ENCODE data around the gene FRMD6. TPM values are rescaled to one million over a fixed set of nuclear protein-coding genes. Genes with fewer than 3 reads are reported as not detected.

FRMD6 gene
- total RNA-seq, 1 experiment from 2014 or later: 9.6 TPM

DNA sequence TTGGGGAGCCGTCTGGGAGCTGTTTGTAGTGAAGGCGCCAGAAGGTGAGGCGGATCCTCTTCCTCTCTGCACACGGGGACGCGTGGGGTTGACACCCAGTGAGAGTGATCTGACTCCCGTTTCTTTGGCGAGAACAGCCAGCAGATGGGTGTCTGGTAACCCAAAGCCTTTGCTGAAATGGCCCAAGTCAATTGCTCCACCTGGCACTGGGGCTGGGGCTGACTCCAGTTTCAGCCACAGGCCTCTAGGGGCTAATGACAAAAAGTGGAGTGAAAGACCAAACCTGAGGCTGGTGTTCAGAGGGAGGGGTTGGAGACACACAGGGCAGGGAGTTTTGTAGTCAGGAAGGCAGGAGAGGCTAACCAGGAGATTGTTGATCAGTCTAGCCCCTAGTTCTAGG is 87.0 kb downstream of the FRMD6 start:
- TF ChIP-seq, protein P1, sequence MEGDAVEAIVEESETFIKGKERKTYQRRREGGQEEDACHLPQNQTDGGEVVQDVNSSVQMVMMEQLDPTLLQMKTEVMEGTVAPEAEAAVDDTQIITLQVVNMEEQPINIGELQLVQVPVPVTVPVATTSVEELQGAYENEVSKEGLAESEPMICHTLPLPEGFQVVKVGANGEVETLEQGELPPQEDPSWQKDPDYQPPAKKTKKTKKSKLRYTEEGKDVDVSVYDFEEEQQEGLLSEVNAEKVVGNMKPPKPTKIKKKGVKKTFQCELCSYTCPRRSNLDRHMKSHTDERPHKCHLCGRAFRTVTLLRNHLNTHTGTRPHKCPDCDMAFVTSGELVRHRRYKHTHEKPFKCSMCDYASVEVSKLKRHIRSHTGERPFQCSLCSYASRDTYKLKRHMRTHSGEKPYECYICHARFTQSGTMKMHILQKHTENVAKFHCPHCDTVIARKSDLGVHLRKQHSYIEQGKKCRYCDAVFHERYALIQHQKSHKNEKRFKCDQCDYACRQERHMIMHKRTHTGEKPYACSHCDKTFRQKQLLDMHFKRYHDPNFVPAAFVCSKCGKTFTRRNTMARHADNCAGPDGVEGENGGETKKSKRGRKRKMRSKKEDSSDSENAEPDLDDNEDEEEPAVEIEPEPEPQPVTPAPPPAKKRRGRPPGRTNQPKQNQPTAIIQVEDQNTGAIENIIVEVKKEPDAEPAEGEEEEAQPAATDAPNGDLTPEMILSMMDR (conservative IDR thresholded peaks at IDR 0.05): peak; percentile 48; the same call in 2 of the 3 replicates
- H2BK120ac ChIP-seq (ENCODE audit: low read depth, low read length, poor library complexity, severe bottlenecking): no peak overlapping the region
- H4K91ac ChIP-seq (ENCODE audit: insufficient read length, low read depth, low read length): no peak overlapping the region
- H3K4me2 ChIP-seq (ENCODE audit: insufficient read depth, insufficient read length, low read length): no peak overlapping the region
- no peak overlapping the region for H4K5ac ChIP-seq (ENCODE audit: insufficient read length, low read depth, low read length)
- H3K9me3 ChIP-seq (ENCODE audit: control insufficient read depth, low read depth, low read length): no peaks in the 10 kb centered on the region
- no peak overlapping the region for H2AFZ ChIP-seq (ENCODE audit: low read length)
- H3T11ph ChIP-seq (ENCODE audit: low read length): no peak overlapping the region
- no peak overlapping the region for H2AK5ac ChIP-seq (ENCODE audit: insufficient read length, low read length)
- no peaks in the 10 kb centered on the region for H3K79me1 ChIP-seq (ENCODE audit: insufficient read depth, low read depth, low read length, poor library complexity, severe bottlenecking)
- H3K27ac ChIP-seq (ENCODE audit: insufficient read length, low read depth, low read length): no peak overlapping the region
- no peak overlapping the region for H2BK5ac ChIP-seq (ENCODE audit: insufficient read length, low read length)
- no peaks in the 10 kb centered on the region for H3K27me3 ChIP-seq (ENCODE audit: insufficient read depth, low read length)
- H2BK15ac ChIP-seq (ENCODE audit: low read depth, low read length): no peak overlapping the region
- no peaks in the 10 kb centered on the region for H3K4me1 ChIP-seq (ENCODE audit: insufficient read depth, low read length)
- H3K9ac ChIP-seq (ENCODE audit: extremely low read depth, insufficient read length, low read length): no peak overlapping the region
- no peak overlapping the region for H2BK20ac ChIP-seq (ENCODE audit: low read depth, low read length, poor library complexity, severe bottlenecking)
- no peaks in the 10 kb centered on the region for H3K27me3 Mint-ChIP-seq (ENCODE audit: low read depth)
- no peak overlapping the region for H3K56ac ChIP-seq (ENCODE audit: insufficient read length, low read depth, low read length)
- no peaks in the 10 kb centered on the region for H4K20me1 ChIP-seq (ENCODE audit: control insufficient read depth, insufficient read depth, insufficient read length)
- WGBS (ENCODE audit: extremely low coverage, insufficient read length, low lambda C conversion rate): no CpG with 5 or more reads among the region's 8 CpGs
- no peak overlapping the region for H3K23ac ChIP-seq (ENCODE audit: insufficient read length, low read depth, low read length)
- no peak overlapping the region for H3K4ac ChIP-seq (ENCODE audit: low read depth, low read length)
- H3K9me3 Mint-ChIP-seq: no peaks in the 10 kb centered on the region; a peak in 1 of 5 replicates
- peak; percentile 80 for DNase-seq
- no peak overlapping the region for H3K4me3 Mint-ChIP-seq
- no peaks in the 10 kb centered on the region for H3K79me2 ChIP-seq (ENCODE audit: insufficient read depth, low read length)
- no peak overlapping the region for H3K14ac ChIP-seq (ENCODE audit: insufficient read depth, low read length)
- H3K27ac Mint-ChIP-seq: no peak overlapping the region
- no peak overlapping the region for H2BK12ac ChIP-seq (ENCODE audit: insufficient read length, low read depth, low read length)
- H4K8ac ChIP-seq (replicated peaks; ENCODE audit: insufficient read length, low read depth, low read length): no peak overlapping the region
- H3K23me2 ChIP-seq (ENCODE audit: insufficient read length, low read depth, low read length, poor library complexity, severe bottlenecking): no peaks in the 10 kb centered on the region
- peaks cover 0 to 11% of the 10 kb centered on the region in 2 experiments; a peak in 3 of 4 replicates for H3K4me1 Mint-ChIP-seq
- H3K36me3 Mint-ChIP-seq (ENCODE audit: insufficient read depth in 1 of 3, low read depth in 3 of 3): no peaks in the 10 kb centered on the region
- H3K18ac ChIP-seq (ENCODE audit: insufficient read length, low read depth, low read length): no peak overlapping the region

Measured in H9 (cell line).